ENCODE measurements around the gene NDC80.
"Not testable (repeated sequence)": the region's sequence is repeated elsewhere in the genome, so short reads cannot be mapped to it uniquely, and the experiment has no call there.

Gene NDC80
- total RNA-seq: 7.7 to 10.6 (median 10.4) reads per million in 3 donors

GRCh38 chr18:2571200-2572170 lies at the start of gene NDC80, which contains the start of gene METTL4:
Gene NDC80, plus strand, starts transcription at chr18:2571557. Its CDS starts 1,429 bp downstream, at chr18:2572986.
Gene METTL4, minus strand, starts transcription at chr18:2571505. Its CDS starts 4,289 bp downstream, at chr18:2567216.
- no peaks in the 10 kb centered on the region for H3K9me3 ChIP-seq (ENCODE audit: control insufficient read depth, low read length)
- H3K4me3 ChIP-seq (ENCODE audit: insufficient read depth, low read depth, low read length, poor library complexity, severe bottlenecking): peak within 1 kb of the TSS; percentile 68
- no peaks in the 10 kb centered on the region for H3K36me3 ChIP-seq (ENCODE audit: control insufficient read depth, insufficient read depth, low read length)
- peaks cover 11% of the 10 kb centered on the region for H3K4me1 ChIP-seq (ENCODE audit: control insufficient read depth, insufficient read depth, low read length, poor library complexity, severe bottlenecking)
- H3K27ac ChIP-seq (ENCODE audit: insufficient read depth, low read length, poor library complexity, severe bottlenecking): peak within 1 kb of the TSS; percentile 99
- H3K27me3 ChIP-seq (replicated peaks; ENCODE audit: control insufficient read depth, insufficient read depth, low read length, poor library complexity, severe bottlenecking): no peaks in the 10 kb centered on the region
- DNase-seq: peak; percentile 68 to 77 (median 73)

- H3K36me3 ChIP-seq (ENCODE audit: control insufficient read depth, insufficient read depth, low read length): no peaks in the 10 kb centered on the region
- no peak for DNase-seq
- H3K4me3 ChIP-seq (ENCODE audit: insufficient read depth, low read depth, low read length, poor library complexity, severe bottlenecking): no peak overlapping the region
- no peaks in the 10 kb centered on the region for H3K4me1 ChIP-seq (ENCODE audit: control insufficient read depth, insufficient read depth, low read length, poor library complexity, severe bottlenecking)
- H3K27ac ChIP-seq (ENCODE audit: insufficient read depth, low read length, poor library complexity, severe bottlenecking): no peak overlapping the region
- H3K27me3 ChIP-seq (replicated peaks; ENCODE audit: control insufficient read depth, insufficient read depth, low read length, poor library complexity, severe bottlenecking): no peaks in the 10 kb centered on the region
- no peaks in the 10 kb centered on the region for H3K9me3 ChIP-seq (ENCODE audit: control insufficient read depth, low read length)
Measured at GRCh38 chr18:2522112-2522511, 49.2 kb upstream of the NDC80 start.

GRCh38 chr18:2524794-2525198 lies 46.6 kb upstream of the NDC80 start:
- not testable (repeated sequence) for H3K27ac ChIP-seq (ENCODE audit: insufficient read depth, low read length, poor library complexity, severe bottlenecking); H3K36me3 ChIP-seq (ENCODE audit: control insufficient read depth, insufficient read depth, low read length); H3K27me3 ChIP-seq (replicated peaks; ENCODE audit: control insufficient read depth, insufficient read depth, low read length, poor library complexity, severe bottlenecking); H3K9me3 ChIP-seq (ENCODE audit: control insufficient read depth, low read length); H3K4me3 ChIP-seq (ENCODE audit: insufficient read depth, low read depth, low read length, poor library complexity, severe bottlenecking); H3K4me1 ChIP-seq (ENCODE audit: control insufficient read depth, insufficient read depth, low read length, poor library complexity, severe bottlenecking); DNase-seq

- no peak for DNase-seq
- no peaks in the 10 kb centered on the region for H3K9me3 ChIP-seq (ENCODE audit: control insufficient read depth, low read length)
- H3K4me1 ChIP-seq (ENCODE audit: control insufficient read depth, insufficient read depth, low read length, poor library complexity, severe bottlenecking): no peaks in the 10 kb centered on the region
- H3K27ac ChIP-seq (ENCODE audit: insufficient read depth, low read length, poor library complexity, severe bottlenecking): no peak overlapping the region
- H3K36me3 ChIP-seq (ENCODE audit: control insufficient read depth, insufficient read depth, low read length): no peaks in the 10 kb centered on the region
- H3K27me3 ChIP-seq (replicated peaks; ENCODE audit: control insufficient read depth, insufficient read depth, low read length, poor library complexity, severe bottlenecking): no peaks in the 10 kb centered on the region
- no peak overlapping the region for H3K4me3 ChIP-seq (ENCODE audit: insufficient read depth, low read depth, low read length, poor library complexity, severe bottlenecking)
Measured at GRCh38 chr18:2526329-2526728, 45.0 kb upstream of the NDC80 start.

- no peak for DNase-seq
Measured at GRCh38 chr18:2529154-2529553, 42.2 kb upstream of the NDC80 start.

GRCh38 chr18:2531751-2532150 lies 39.6 kb upstream of the NDC80 start:
- Histone ChIP-seq H3K4me1 (ENCODE audit: control insufficient read depth, insufficient read depth, low read length, poor library complexity, severe bottlenecking) (no peaks in the 10 kb centered on the region), H3K9me3 (ENCODE audit: control insufficient read depth, low read length) (no peaks in the 10 kb centered on the region), H3K36me3 (ENCODE audit: control insufficient read depth, insufficient read depth, low read length) (peaks cover 4% of the 10 kb centered on the region), H3K27me3 (replicated peaks; ENCODE audit: control insufficient read depth, insufficient read depth, low read length, poor library complexity, severe bottlenecking) (no peaks in the 10 kb centered on the region), H3K27ac (ENCODE audit: insufficient read depth, low read length, poor library complexity, severe bottlenecking) (no peak overlapping the region), H3K4me3 (ENCODE audit: insufficient read depth, low read depth, low read length, poor library complexity, severe bottlenecking) (no peak overlapping the region)
- DNase-seq: no peak

More at GRCh38 chr18:2529154-2529553, 42.2 kb upstream of the NDC80 start:
- Histone ChIP-seq H3K27me3 (replicated peaks; ENCODE audit: control insufficient read depth, insufficient read depth, low read length, poor library complexity, severe bottlenecking) (no peaks in the 10 kb centered on the region), H3K36me3 (ENCODE audit: control insufficient read depth, insufficient read depth, low read length) (no peaks in the 10 kb centered on the region), H3K4me3 (ENCODE audit: insufficient read depth, low read depth, low read length, poor library complexity, severe bottlenecking) (no peak overlapping the region), H3K9me3 (ENCODE audit: control insufficient read depth, low read length) (no peaks in the 10 kb centered on the region), H3K27ac (ENCODE audit: insufficient read depth, low read length, poor library complexity, severe bottlenecking) (no peak overlapping the region), H3K4me1 (ENCODE audit: control insufficient read depth, insufficient read depth, low read length, poor library complexity, severe bottlenecking) (no peaks in the 10 kb centered on the region)

GRCh38 chr18:2532797-2533196 lies 38.6 kb upstream of the NDC80 start:
- no peak for DNase-seq
- Histone ChIP-seq H3K27ac (ENCODE audit: insufficient read depth, low read length, poor library complexity, severe bottlenecking) (no peak overlapping the region), H3K27me3 (replicated peaks; ENCODE audit: control insufficient read depth, insufficient read depth, low read length, poor library complexity, severe bottlenecking) (no peaks in the 10 kb centered on the region)

DNA sequence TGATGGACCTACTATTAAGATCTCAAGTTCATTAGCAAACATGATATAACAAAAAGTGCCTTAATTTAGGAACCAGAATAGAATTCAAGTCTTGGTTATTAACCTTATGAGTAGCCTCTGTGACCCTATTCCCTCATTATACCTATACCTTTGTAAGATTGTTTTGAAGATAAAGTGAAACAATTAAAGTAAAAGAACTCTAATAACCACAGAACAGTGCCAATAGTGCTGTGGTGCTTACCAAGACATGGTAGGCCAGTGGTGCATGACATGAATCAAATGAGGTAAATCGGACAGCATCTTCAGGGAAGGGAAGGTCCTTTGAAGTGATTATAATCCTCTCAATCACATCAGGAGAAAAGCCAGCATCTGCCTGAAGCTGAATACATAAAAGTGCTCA lies 36.5 kb upstream of the NDC80 start:
- Histone ChIP-seq H3K27me3 (replicated peaks; ENCODE audit: control insufficient read depth, insufficient read depth, low read length, poor library complexity, severe bottlenecking) (no peaks in the 10 kb centered on the region), H3K4me3 (ENCODE audit: insufficient read depth, low read depth, low read length, poor library complexity, severe bottlenecking) (no peak overlapping the region), H3K9me3 (ENCODE audit: control insufficient read depth, low read length) (no peaks in the 10 kb centered on the region), H3K36me3 (ENCODE audit: control insufficient read depth, insufficient read depth, low read length) (peaks cover 15% of the 10 kb centered on the region), H3K4me1 (ENCODE audit: control insufficient read depth, insufficient read depth, low read length, poor library complexity, severe bottlenecking) (no peaks in the 10 kb centered on the region), H3K27ac (ENCODE audit: insufficient read depth, low read length, poor library complexity, severe bottlenecking) (no peak overlapping the region)
- DNase-seq: no peak

More at GRCh38 chr18:2532797-2533196, 38.6 kb upstream of the NDC80 start:
- Histone ChIP-seq H3K9me3 (ENCODE audit: control insufficient read depth, low read length) (no peaks in the 10 kb centered on the region), H3K36me3 (ENCODE audit: control insufficient read depth, insufficient read depth, low read length) (peaks cover 7% of the 10 kb centered on the region), H3K4me1 (ENCODE audit: control insufficient read depth, insufficient read depth, low read length, poor library complexity, severe bottlenecking) (no peaks in the 10 kb centered on the region), H3K4me3 (ENCODE audit: insufficient read depth, low read depth, low read length, poor library complexity, severe bottlenecking) (no peak overlapping the region)

- no peak overlapping the region for H3K4me3 ChIP-seq (ENCODE audit: insufficient read depth, low read depth, low read length, poor library complexity, severe bottlenecking)
- H3K27me3 ChIP-seq (replicated peaks; ENCODE audit: control insufficient read depth, insufficient read depth, low read length, poor library complexity, severe bottlenecking): no peaks in the 10 kb centered on the region
Measured at GRCh38 chr18:2535419-2535910, 35.9 kb upstream of the NDC80 start.

GRCh38 chr18:2536063-2536462 lies 35.3 kb upstream of the NDC80 start:
- DNase-seq: no peak
- Histone ChIP-seq H3K4me1 (ENCODE audit: control insufficient read depth, insufficient read depth, low read length, poor library complexity, severe bottlenecking) (no peaks in the 10 kb centered on the region), H3K4me3 (ENCODE audit: insufficient read depth, low read depth, low read length, poor library complexity, severe bottlenecking) (no peak overlapping the region), H3K9me3 (ENCODE audit: control insufficient read depth, low read length) (no peaks in the 10 kb centered on the region), H3K27ac (ENCODE audit: insufficient read depth, low read length, poor library complexity, severe bottlenecking) (no peak overlapping the region), H3K27me3 (replicated peaks; ENCODE audit: control insufficient read depth, insufficient read depth, low read length, poor library complexity, severe bottlenecking) (no peaks in the 10 kb centered on the region), H3K36me3 (ENCODE audit: control insufficient read depth, insufficient read depth, low read length) (peaks cover 21% of the 10 kb centered on the region)

More at GRCh38 chr18:2535419-2535910, 35.9 kb upstream of the NDC80 start:
- H3K27ac ChIP-seq (ENCODE audit: insufficient read depth, low read length, poor library complexity, severe bottlenecking): no peak overlapping the region
- H3K9me3 ChIP-seq (ENCODE audit: control insufficient read depth, low read length): no peaks in the 10 kb centered on the region
- no peaks in the 10 kb centered on the region for H3K4me1 ChIP-seq (ENCODE audit: control insufficient read depth, insufficient read depth, low read length, poor library complexity, severe bottlenecking)
- H3K36me3 ChIP-seq (ENCODE audit: control insufficient read depth, insufficient read depth, low read length): peaks cover 21% of the 10 kb centered on the region
- no peak for DNase-seq
